ENCODE data around the gene JPH2. TPM values are rescaled to one million over a fixed set of nuclear protein-coding genes. Genes with fewer than 3 reads are reported as not detected.
A peak's percentile ranks its signal among the peaks of the same experiment; 100 is the strongest.

Gene JPH2
- total RNA-seq, 1 donor from 2014 or later, result 18.5 TPM

GRCh38 chr20:44115762-44116644, 71.0 kb downstream of the JPH2 start:
- H4K20me1 ChIP-seq (ENCODE audit: insufficient read depth, low read length), result no peaks in the 10 kb centered on the region
- H3K4me3 ChIP-seq (ENCODE audit: insufficient read depth, low read depth, low read length), result no peak overlapping the region
- H3K9me3 ChIP-seq (ENCODE audit: insufficient read depth, low read depth, low read length), result no peaks in the 10 kb centered on the region
- H3K4me1 ChIP-seq (ENCODE audit: insufficient read depth, low read length), result no peaks in the 10 kb centered on the region
- FAIRE-seq (no peak), DNase-seq (ENCODE audit: low read depth) (no peak)
- H3K27me3 Mint-ChIP-seq (ENCODE audit: low read depth, unreplicated experiment), result peaks cover 6% of the 10 kb centered on the region
- no peaks in the 10 kb centered on the region for H3K27me3 ChIP-seq (ENCODE audit: insufficient read depth, low read length)
- no peak overlapping the region for H3K4me3 Mint-ChIP-seq (ENCODE audit: unreplicated experiment)
- peak overlapping the region; percentile 36 for H2AFZ ChIP-seq (ENCODE audit: low read depth, low read length)
- no peak overlapping the region for H3K4me2 ChIP-seq (ENCODE audit: low read length)
- peaks cover 7% of the 10 kb centered on the region for H3K36me3 Mint-ChIP-seq (ENCODE audit: low read depth, unreplicated experiment)
- H3K79me2 ChIP-seq (ENCODE audit: insufficient read depth, low read length), result no peaks in the 10 kb centered on the region
- H3K9me3 Mint-ChIP-seq (ENCODE audit: unreplicated experiment), result peaks cover 3% of the 10 kb centered on the region
- H3K27ac ChIP-seq (ENCODE audit: low read depth, low read length), result no peak overlapping the region
- H3K27ac Mint-ChIP-seq (ENCODE audit: unreplicated experiment), result no peak overlapping the region
- peaks cover 7% of the 10 kb centered on the region for H3K4me1 Mint-ChIP-seq (ENCODE audit: low read depth, unreplicated experiment)
- peak; percentile 83 for TF ChIP-seq EZH2 (IDR thresholded peaks at IDR 0.05; ENCODE audit: insufficient read depth, low read length)
- TF ChIP-seq CTCF (IDR thresholded peaks at IDR 0.05; ENCODE audit: insufficient read depth, low read depth, low read length), result no peak
- no peaks in the 10 kb centered on the region for H3K36me3 ChIP-seq (ENCODE audit: insufficient read depth, low read length)
- H3K9ac ChIP-seq (ENCODE audit: low read length), result no peak overlapping the region

GRCh38 chr20:44115181-44115580, 71.8 kb downstream of the JPH2 start:
- Mint-ChIP-seq H3K27me3 (ENCODE audit: low read depth, unreplicated experiment) (peaks cover 6% of the 10 kb centered on the region), H3K4me1 (ENCODE audit: low read depth, unreplicated experiment) (peaks cover 7% of the 10 kb centered on the region), H3K9me3 (ENCODE audit: unreplicated experiment) (peaks cover 3% of the 10 kb centered on the region), H3K4me3 (ENCODE audit: unreplicated experiment) (no peak overlapping the region), H3K27ac (ENCODE audit: unreplicated experiment) (no peak overlapping the region), H3K36me3 (ENCODE audit: low read depth, unreplicated experiment) (peaks cover 6% of the 10 kb centered on the region)
- DNase-seq (ENCODE audit: low read depth) (no peak), FAIRE-seq (no peak)
- no peak overlapping the region for H3K27ac ChIP-seq (ENCODE audit: low read depth, low read length)
- H3K27me3 ChIP-seq (ENCODE audit: insufficient read depth, low read length), result no peaks in the 10 kb centered on the region
- H3K4me2 ChIP-seq (ENCODE audit: low read length), result no peak overlapping the region
- no peak overlapping the region for H2AFZ ChIP-seq (ENCODE audit: low read depth, low read length)
- no peak overlapping the region for H3K9ac ChIP-seq (ENCODE audit: low read length)
- H3K79me2 ChIP-seq (ENCODE audit: insufficient read depth, low read length), result no peaks in the 10 kb centered on the region
- no peak overlapping the region for H3K4me3 ChIP-seq (ENCODE audit: insufficient read depth, low read depth, low read length)
- no peaks in the 10 kb centered on the region for H3K9me3 ChIP-seq (ENCODE audit: insufficient read depth, low read depth, low read length)
- TF ChIP-seq CTCF (IDR thresholded peaks at IDR 0.05; ENCODE audit: insufficient read depth, low read depth, low read length) (no peak), EZH2 (IDR thresholded peaks at IDR 0.05; ENCODE audit: insufficient read depth, low read length) (no peak)
- no peaks in the 10 kb centered on the region for H3K36me3 ChIP-seq (ENCODE audit: insufficient read depth, low read length)
- H3K4me1 ChIP-seq (ENCODE audit: insufficient read depth, low read length), result no peaks in the 10 kb centered on the region
- H4K20me1 ChIP-seq (ENCODE audit: insufficient read depth, low read length), result no peaks in the 10 kb centered on the region
